WERI-Rb-1 (cell line): ENCODE results near the gene EPB41L4B.

ENCODE experiments used
- DNase-seq: peaks from one replicate; pipeline ENCODE4 v3.0.0-alpha.2; 2020
- H3K27ac ChIP-seq: fragments of 250-450 bp; sonication (Bioruptor Pico); 2 replicates; pipeline ENCODE4 v1.5.1; 2020; ENCODE audit warnings: mild to moderate bottlenecking, moderate library complexity
- H3K27me3 ChIP-seq: fragments of 250-450 bp; sonication (Bioruptor Pico); 2 replicates; pipeline ENCODE4 v1.5.1; 2021; ENCODE audit warnings: mild to moderate bottlenecking, low read depth, moderate library complexity; ENCODE audit not compliant: insufficient read depth, severe bottlenecking
- H3K36me3 ChIP-seq: fragments of 250-450 bp; sonication (Bioruptor Pico); 2 replicates; pipeline ENCODE4 v1.5.1; 2020; ENCODE audit warnings: mild to moderate bottlenecking, moderate library complexity
- H3K4me3 ChIP-seq: 2 replicates; pipeline ENCODE4 v1.5.1; 2011; ENCODE audit warnings: low read depth, mild to moderate bottlenecking, control low read depth, low read length
- H3K9me3 ChIP-seq: fragments of 250-450 bp; sonication (Bioruptor Pico); 2 replicates; pipeline ENCODE4 v1.5.1; 2021; ENCODE audit warnings: mild to moderate bottlenecking, moderate library complexity; ENCODE audit not compliant: severe bottlenecking
- CTCF ChIP-seq: IDR thresholded peaks from 2 replicates; pipeline ENCODE4 v1.5.1; 2011; ENCODE audit warnings: low read depth, mild to moderate bottlenecking, control low read depth, inconsistent platforms, low read length

Gene EPB41L4B

GRCh38 chr9:109251776-109252106 lies 69.1 kb downstream of the EPB41L4B start:
- TF ChIP-seq CTCF: no peak
- Histone ChIP-seq H3K27me3 (no peaks in the 10 kb centered on the region), H3K36me3 (peaks cover 45% of the 10 kb centered on the region), H3K27ac (no peak overlapping the region), H3K4me3 (no peak overlapping the region), H3K9me3 (no peaks in the 10 kb centered on the region)
- DNase-seq: no peak

- Histone ChIP-seq H3K27ac (no peak overlapping the region), H3K36me3 (peaks cover 40% of the 10 kb centered on the region), H3K27me3 (no peaks in the 10 kb centered on the region), H3K9me3 (no peaks in the 10 kb centered on the region), H3K4me3 (no peak overlapping the region)
- no peak for DNase-seq
- no peak for TF ChIP-seq CTCF
Measured at GRCh38 chr9:109251080-109251775, 69.6 kb downstream of the EPB41L4B start.

GRCh38 chr9:109250771-109251079 lies 70.1 kb downstream of the EPB41L4B start:
- DNase-seq: no peak
- Histone ChIP-seq H3K36me3 (peaks cover 38% of the 10 kb centered on the region), H3K9me3 (no peaks in the 10 kb centered on the region), H3K27ac (no peak overlapping the region), H3K27me3 (no peaks in the 10 kb centered on the region), H3K4me3 (no peak overlapping the region)
- TF ChIP-seq CTCF: no peak

GRCh38 chr9:109250311-109250741 lies 70.5 kb downstream of the EPB41L4B start:
- TF ChIP-seq CTCF: no peak
- no peak for DNase-seq
- no peak overlapping the region for H3K27ac ChIP-seq
- no peaks in the 10 kb centered on the region for H3K27me3 ChIP-seq
- H3K9me3 ChIP-seq: no peaks in the 10 kb centered on the region
- no peak overlapping the region for H3K4me3 ChIP-seq
- H3K36me3 ChIP-seq: peaks cover 36% of the 10 kb centered on the region

GRCh38 chr9:109249615-109250014 lies 71.2 kb downstream of the EPB41L4B start:
- H3K36me3 ChIP-seq: peaks cover 29% of the 10 kb centered on the region
- no peaks in the 10 kb centered on the region for H3K9me3 ChIP-seq
- no peak overlapping the region for H3K27ac ChIP-seq
- no peak overlapping the region for H3K4me3 ChIP-seq
- peak; percentile 43 for DNase-seq
- H3K27me3 ChIP-seq: no peaks in the 10 kb centered on the region
- peak; percentile 47 for TF ChIP-seq CTCF

GRCh38 chr9:109248133-109248581 lies 72.7 kb downstream of the EPB41L4B start:
- Histone ChIP-seq H3K27ac (0 out of 2 replicates have a peak overlapping the region, but pooled peaks have one; percentile 2), H3K36me3 (peaks cover 20% of the 10 kb centered on the region), H3K4me3 (no peak overlapping the region), H3K27me3 (no peaks in the 10 kb centered on the region), H3K9me3 (no peaks in the 10 kb centered on the region)
- peak; percentile 24; the same call in 1 of the 2 replicates for TF ChIP-seq CTCF
- DNase-seq: peak; percentile 35
